ENCODE measurements around the gene DCAF16.

DNA sequence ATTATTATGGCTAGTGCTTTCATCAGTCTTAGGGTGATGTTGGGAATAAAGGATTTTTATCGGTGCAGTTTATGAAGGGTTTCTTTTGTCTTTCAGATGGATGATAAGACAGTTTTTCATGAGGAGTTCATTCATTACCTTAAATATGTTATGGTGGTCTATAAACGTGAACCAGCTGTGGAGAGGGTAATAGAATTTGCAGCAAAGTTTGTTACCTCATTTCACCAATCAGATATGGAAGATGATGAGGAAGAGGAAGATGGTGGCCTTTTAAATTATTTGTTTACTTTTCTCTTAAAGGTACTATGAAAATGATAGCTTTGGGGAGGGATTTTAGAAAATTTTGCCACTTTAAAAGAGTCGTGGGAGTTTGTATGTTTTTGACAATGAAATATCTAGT is 1.6 kb upstream of the DCAF16 start:
- TF ChIP-seq, protein P1, sequence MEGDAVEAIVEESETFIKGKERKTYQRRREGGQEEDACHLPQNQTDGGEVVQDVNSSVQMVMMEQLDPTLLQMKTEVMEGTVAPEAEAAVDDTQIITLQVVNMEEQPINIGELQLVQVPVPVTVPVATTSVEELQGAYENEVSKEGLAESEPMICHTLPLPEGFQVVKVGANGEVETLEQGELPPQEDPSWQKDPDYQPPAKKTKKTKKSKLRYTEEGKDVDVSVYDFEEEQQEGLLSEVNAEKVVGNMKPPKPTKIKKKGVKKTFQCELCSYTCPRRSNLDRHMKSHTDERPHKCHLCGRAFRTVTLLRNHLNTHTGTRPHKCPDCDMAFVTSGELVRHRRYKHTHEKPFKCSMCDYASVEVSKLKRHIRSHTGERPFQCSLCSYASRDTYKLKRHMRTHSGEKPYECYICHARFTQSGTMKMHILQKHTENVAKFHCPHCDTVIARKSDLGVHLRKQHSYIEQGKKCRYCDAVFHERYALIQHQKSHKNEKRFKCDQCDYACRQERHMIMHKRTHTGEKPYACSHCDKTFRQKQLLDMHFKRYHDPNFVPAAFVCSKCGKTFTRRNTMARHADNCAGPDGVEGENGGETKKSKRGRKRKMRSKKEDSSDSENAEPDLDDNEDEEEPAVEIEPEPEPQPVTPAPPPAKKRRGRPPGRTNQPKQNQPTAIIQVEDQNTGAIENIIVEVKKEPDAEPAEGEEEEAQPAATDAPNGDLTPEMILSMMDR (optimal IDR thresholded peaks at IDR 0.05 in 1 of 3, IDR thresholded peaks at IDR 0.05 in 1 of 3, conservative IDR thresholded peaks at IDR 0.05 in 1 of 3; ENCODE audit: extremely low read depth in 1 of 3, insufficient read depth in 2 of 3, low read length in 3 of 3): no peak
- TF ChIP-seq EZH2 (IDR thresholded peaks at IDR 0.05; ENCODE audit: low read length): no peak

Measured in keratinocyte (primary cell).